Measurements from ENCODE around the gene DRC3.

DRC3 gene

DNA sequence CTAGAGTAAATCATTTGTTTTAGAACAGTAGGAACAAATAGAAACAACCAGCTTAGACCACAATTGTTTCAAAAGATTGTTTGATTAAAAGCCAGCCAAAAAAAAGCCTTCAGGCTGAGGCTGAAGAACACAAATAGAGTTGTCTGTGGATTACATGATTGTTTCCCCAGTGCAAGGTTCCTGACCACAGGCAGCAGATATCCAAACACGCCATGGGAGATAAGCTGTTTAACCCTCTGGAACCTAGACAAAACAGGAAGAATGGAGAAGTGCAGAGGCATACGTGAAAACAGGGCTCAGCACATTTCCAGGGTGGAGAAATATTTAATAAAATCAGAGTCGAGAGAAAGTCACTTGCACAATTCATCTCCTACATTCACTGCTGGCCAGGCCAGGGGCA lies 45.3 kb downstream of the DRC3 start:
- H3K27me3 ChIP-seq (ENCODE audit: control insufficient read depth in 1 of 2, insufficient read depth in 2 of 2, low read length in 2 of 2): no peaks in the 10 kb centered on the region
- no peak overlapping the region for H3K4me3 ChIP-seq (ENCODE audit: low read depth in 1 of 2, low read length in 2 of 2)
- no peaks in the 10 kb centered on the region for H3K4me1 ChIP-seq (ENCODE audit: control insufficient read depth in 1 of 2, insufficient read depth in 2 of 2, low read length in 2 of 2)
- no peak overlapping the region for H3K9ac ChIP-seq (ENCODE audit: low read depth in 1 of 2, low read length in 2 of 2)
- H3K36me3 ChIP-seq (ENCODE audit: control insufficient read depth in 1 of 2, insufficient read depth in 2 of 2, low read length in 2 of 2): peaks cover 15 to 48% of the 10 kb centered on the region in 2 donors
- no peaks in the 10 kb centered on the region for H3K9me3 ChIP-seq (ENCODE audit: control insufficient read depth in 1 of 2, low read length in 2 of 2)
- no peak overlapping the region for H3K27ac ChIP-seq (ENCODE audit: low read depth, low read length)

- H3K4me3 ChIP-seq (ENCODE audit: low read depth in 1 of 2, low read length in 2 of 2): no peak overlapping the region
- H3K9me3 ChIP-seq (ENCODE audit: control insufficient read depth in 1 of 2, low read length in 2 of 2): no peaks in the 10 kb centered on the region
- no peaks in the 10 kb centered on the region for H3K27me3 ChIP-seq (ENCODE audit: control insufficient read depth in 1 of 2, insufficient read depth in 2 of 2, low read length in 2 of 2)
- H3K27ac ChIP-seq (ENCODE audit: low read depth, low read length): no peak overlapping the region
- no peak overlapping the region for H3K9ac ChIP-seq (ENCODE audit: low read depth in 1 of 2, low read length in 2 of 2)
- H3K36me3 ChIP-seq (ENCODE audit: control insufficient read depth in 1 of 2, insufficient read depth in 2 of 2, low read length in 2 of 2): peaks cover 15 to 48% of the 10 kb centered on the region in 2 donors
- H3K4me1 ChIP-seq (ENCODE audit: control insufficient read depth in 1 of 2, insufficient read depth in 2 of 2, low read length in 2 of 2): no peaks in the 10 kb centered on the region
These were observed 45.8 kb downstream of the DRC3 start for GRCh38 chr17:18018411-18018921.

GRCh38 chr17:18019838-18020154 lies 47.1 kb downstream of the DRC3 start:
- Histone ChIP-seq H3K9me3 (ENCODE audit: control insufficient read depth in 1 of 2, low read length in 2 of 2) (no peaks in the 10 kb centered on the region), H3K27ac (ENCODE audit: low read depth, low read length) (no peak overlapping the region)

DNA sequence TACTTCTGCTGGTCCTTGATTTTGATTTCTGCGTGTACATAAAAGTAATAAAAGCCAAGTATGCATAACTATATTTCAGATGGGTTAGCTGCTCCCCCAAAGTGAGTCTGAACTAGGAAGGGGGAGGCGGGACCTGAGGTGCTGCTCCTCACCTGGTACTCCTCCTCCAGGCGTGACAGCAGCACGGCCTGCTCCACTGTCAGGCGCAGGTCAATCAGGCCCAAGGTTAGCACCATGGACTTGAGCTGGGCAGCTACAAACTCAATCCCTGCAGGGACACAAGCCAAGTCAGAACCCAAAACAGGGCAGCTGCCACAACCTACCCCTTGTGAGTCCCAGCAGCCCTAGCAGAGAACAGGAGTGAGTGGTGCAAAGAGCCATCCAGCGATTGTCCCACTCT lies 48.3 kb downstream of the DRC3 start:
- Histone ChIP-seq H3K4me3 (ENCODE audit: low read depth in 1 of 2, low read length in 2 of 2) (no peak overlapping the region), H3K27ac (ENCODE audit: low read depth, low read length) (no peak overlapping the region), H3K27me3 (ENCODE audit: control insufficient read depth in 1 of 2, insufficient read depth in 2 of 2, low read length in 2 of 2) (no peaks in the 10 kb centered on the region), H3K9ac (ENCODE audit: low read depth in 1 of 2, low read length in 2 of 2) (no peak overlapping the region), H3K36me3 (ENCODE audit: control insufficient read depth in 1 of 2, insufficient read depth in 2 of 2, low read length in 2 of 2) (peaks cover 16 to 52% of the 10 kb centered on the region in 2 donors), H3K4me1 (ENCODE audit: control insufficient read depth in 1 of 2, insufficient read depth in 2 of 2, low read length in 2 of 2) (no peaks in the 10 kb centered on the region), H3K9me3 (ENCODE audit: control insufficient read depth in 1 of 2, low read length in 2 of 2) (no peaks in the 10 kb centered on the region)

More at GRCh38 chr17:18019838-18020154, 47.1 kb downstream of the DRC3 start:
- Histone ChIP-seq H3K36me3 (ENCODE audit: control insufficient read depth in 1 of 2, insufficient read depth in 2 of 2, low read length in 2 of 2) (peaks cover 15 to 53% of the 10 kb centered on the region in 2 donors), H3K4me1 (ENCODE audit: control insufficient read depth in 1 of 2, insufficient read depth in 2 of 2, low read length in 2 of 2) (no peaks in the 10 kb centered on the region), H3K4me3 (ENCODE audit: low read depth in 1 of 2, low read length in 2 of 2) (no peak overlapping the region), H3K27me3 (ENCODE audit: control insufficient read depth in 1 of 2, insufficient read depth in 2 of 2, low read length in 2 of 2) (no peaks in the 10 kb centered on the region), H3K9ac (ENCODE audit: low read depth in 1 of 2, low read length in 2 of 2) (no peak overlapping the region)

DNA sequence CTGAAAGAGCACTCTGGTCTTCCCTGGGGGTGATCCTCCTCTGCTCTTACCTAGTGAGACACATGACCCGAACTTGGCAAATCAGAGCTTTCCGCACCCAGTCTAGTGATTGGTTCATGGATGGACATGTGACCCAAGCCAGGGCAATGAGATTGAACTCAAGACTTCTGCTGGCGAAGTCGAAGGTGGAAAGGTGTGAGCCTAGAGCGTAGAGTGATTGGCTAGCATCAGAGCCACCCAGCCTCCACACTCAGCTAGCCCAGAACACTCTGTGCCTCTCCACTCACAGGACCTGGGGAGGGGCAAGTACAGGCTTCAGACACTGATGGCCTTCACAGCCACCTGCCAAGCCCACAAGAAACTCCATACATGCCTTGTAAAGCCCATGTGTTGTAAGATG lies 48.7 kb downstream of the DRC3 start:
- no peaks in the 10 kb centered on the region for H3K27me3 ChIP-seq (ENCODE audit: control insufficient read depth in 1 of 2, insufficient read depth in 2 of 2, low read length in 2 of 2)
- no peaks in the 10 kb centered on the region for H3K9me3 ChIP-seq (ENCODE audit: control insufficient read depth in 1 of 2, low read length in 2 of 2)
- no peak overlapping the region for H3K4me3 ChIP-seq (ENCODE audit: low read depth in 1 of 2, low read length in 2 of 2)
- peaks cover 20 to 55% of the 10 kb centered on the region in 2 donors for H3K36me3 ChIP-seq (ENCODE audit: control insufficient read depth in 1 of 2, insufficient read depth in 2 of 2, low read length in 2 of 2)
- H3K9ac ChIP-seq (ENCODE audit: low read depth in 1 of 2, low read length in 2 of 2): no peak overlapping the region
- no peak overlapping the region for H3K27ac ChIP-seq (ENCODE audit: low read depth, low read length)
- H3K4me1 ChIP-seq (ENCODE audit: control insufficient read depth in 1 of 2, insufficient read depth in 2 of 2, low read length in 2 of 2): no peaks in the 10 kb centered on the region

DNA sequence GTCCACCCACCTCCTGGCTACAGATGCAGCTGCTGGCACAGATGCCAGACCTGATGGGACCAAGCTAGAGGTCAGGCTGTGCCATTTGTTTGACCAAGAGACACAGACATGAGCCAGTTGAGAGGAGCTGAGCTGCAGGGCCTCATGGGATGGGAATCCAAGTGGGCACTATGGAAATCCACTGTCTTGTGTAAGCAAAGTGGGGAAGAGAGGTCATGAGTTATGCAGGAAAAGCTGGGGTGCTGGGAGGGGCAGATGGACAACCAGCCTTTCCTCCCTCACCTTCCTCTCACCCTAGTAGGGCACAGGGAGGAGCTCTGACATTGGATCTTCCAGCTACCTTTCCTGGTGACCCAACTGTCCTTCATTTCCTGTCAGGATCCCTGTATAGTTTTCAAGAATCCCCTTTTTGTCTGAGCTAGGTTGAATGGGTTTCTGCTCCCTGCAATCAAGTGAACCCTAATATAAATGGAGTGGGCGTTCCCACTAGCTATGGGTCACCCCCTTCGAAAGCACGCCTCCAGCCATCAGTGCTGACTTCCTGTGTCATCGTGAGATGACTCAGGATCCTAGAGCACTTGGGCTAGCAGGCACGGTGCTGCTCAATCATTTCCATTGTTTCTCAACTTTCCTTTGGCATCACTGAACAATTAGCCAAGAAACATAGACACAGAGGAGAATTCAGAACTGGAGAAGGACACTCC lies 52.7 kb downstream of the DRC3 start:
- Histone ChIP-seq H3K4me3 (ENCODE audit: low read depth in 1 of 2, low read length in 2 of 2) (no peak overlapping the region), H3K36me3 (ENCODE audit: control insufficient read depth in 1 of 2, insufficient read depth in 2 of 2, low read length in 2 of 2) (peaks cover 15 to 48% of the 10 kb centered on the region in 2 donors), H3K27ac (ENCODE audit: low read depth, low read length) (no peak overlapping the region), H3K9me3 (ENCODE audit: control insufficient read depth in 1 of 2, low read length in 2 of 2) (no peaks in the 10 kb centered on the region), H3K9ac (ENCODE audit: low read depth in 1 of 2, low read length in 2 of 2) (no peak overlapping the region), H3K4me1 (ENCODE audit: control insufficient read depth in 1 of 2, insufficient read depth in 2 of 2, low read length in 2 of 2) (no peaks in the 10 kb centered on the region), H3K27me3 (ENCODE audit: control insufficient read depth in 1 of 2, insufficient read depth in 2 of 2, low read length in 2 of 2) (no peaks in the 10 kb centered on the region)

DNA sequence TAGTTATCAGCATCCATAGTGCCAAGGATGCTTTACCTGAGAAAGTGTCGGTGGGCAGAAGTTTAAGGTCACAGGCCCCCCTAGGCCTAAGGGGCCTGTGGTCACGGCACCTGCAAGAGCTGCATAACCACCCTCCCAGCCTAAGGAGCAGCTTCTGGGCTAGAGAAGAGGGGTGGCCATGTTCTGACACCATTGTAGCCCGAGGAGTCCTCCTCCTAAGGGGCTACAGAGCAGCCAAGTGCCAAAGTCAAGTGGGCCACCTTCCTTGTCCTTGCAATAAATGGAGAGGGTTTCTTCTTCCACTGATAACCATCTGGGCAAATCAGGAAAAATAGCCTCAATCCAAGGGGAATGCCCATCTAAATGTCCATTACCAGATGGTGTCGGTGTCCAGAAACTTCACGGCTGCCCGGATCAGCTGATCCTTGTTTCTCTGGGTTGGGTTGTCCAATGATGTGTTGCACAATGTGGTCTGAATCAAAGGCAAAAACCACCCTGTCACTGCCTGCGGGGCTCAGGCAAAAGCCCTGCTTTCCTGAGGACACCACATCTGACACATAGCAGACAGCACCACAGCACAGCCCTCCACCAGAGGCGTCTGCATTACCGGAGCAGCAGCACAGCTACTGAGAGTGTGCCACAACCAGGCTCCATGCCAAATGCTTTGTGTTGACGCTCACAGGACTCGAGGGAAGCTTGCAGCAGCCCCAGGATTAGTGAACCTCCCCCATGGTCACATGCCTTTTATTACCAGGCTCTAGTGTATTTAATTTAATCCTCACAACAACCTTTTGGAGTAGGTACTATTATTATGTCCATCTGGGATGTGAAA lies 53.5 kb downstream of the DRC3 start:
- Histone ChIP-seq H3K9ac (ENCODE audit: low read depth in 1 of 2, low read length in 2 of 2) (no peak overlapping the region), H3K36me3 (ENCODE audit: control insufficient read depth in 1 of 2, insufficient read depth in 2 of 2, low read length in 2 of 2) (peaks cover 14 to 47% of the 10 kb centered on the region in 2 donors)

DNA sequence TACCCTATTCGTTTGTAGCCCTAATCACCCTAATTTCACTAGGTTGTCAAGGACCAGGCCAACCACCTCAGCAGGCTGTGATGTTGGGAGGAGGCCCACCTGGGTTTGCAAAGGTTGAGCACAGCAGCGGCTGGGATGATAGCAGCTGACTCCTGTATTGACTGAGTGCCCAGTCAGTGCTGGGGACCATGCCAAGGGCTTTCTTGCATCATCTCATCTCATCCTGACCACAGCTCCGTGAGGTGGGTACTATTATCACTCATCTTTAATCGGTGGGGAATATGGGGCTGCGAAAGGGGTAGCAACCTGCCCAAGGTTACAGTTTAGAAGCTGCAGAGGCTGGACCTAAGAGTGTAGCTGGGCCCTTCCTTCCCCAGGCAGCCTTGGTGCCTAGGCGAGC lies 54.6 kb downstream of the DRC3 start:
- Histone ChIP-seq H3K9ac (ENCODE audit: low read depth in 1 of 2, low read length in 2 of 2) (no peak overlapping the region), H3K4me3 (ENCODE audit: low read depth in 1 of 2, low read length in 2 of 2) (no peak overlapping the region), H3K9me3 (ENCODE audit: control insufficient read depth in 1 of 2, low read length in 2 of 2) (no peaks in the 10 kb centered on the region), H3K27ac (ENCODE audit: low read depth, low read length) (no peak overlapping the region), H3K4me1 (ENCODE audit: control insufficient read depth in 1 of 2, insufficient read depth in 2 of 2, low read length in 2 of 2) (no peaks in the 10 kb centered on the region), H3K27me3 (ENCODE audit: control insufficient read depth in 1 of 2, insufficient read depth in 2 of 2, low read length in 2 of 2) (no peaks in the 10 kb centered on the region), H3K36me3 (ENCODE audit: control insufficient read depth in 1 of 2, insufficient read depth in 2 of 2, low read length in 2 of 2) (peaks cover 6 to 37% of the 10 kb centered on the region in 2 donors)

More for the DNA sequence above, 53.5 kb downstream of the DRC3 start:
- Histone ChIP-seq H3K9me3 (ENCODE audit: control insufficient read depth in 1 of 2, low read length in 2 of 2) (no peaks in the 10 kb centered on the region), H3K4me1 (ENCODE audit: control insufficient read depth in 1 of 2, insufficient read depth in 2 of 2, low read length in 2 of 2) (no peaks in the 10 kb centered on the region), H3K27ac (ENCODE audit: low read depth, low read length) (no peak overlapping the region), H3K4me3 (ENCODE audit: low read depth in 1 of 2, low read length in 2 of 2) (no peak overlapping the region), H3K27me3 (ENCODE audit: control insufficient read depth in 1 of 2, insufficient read depth in 2 of 2, low read length in 2 of 2) (no peaks in the 10 kb centered on the region)

DNA sequence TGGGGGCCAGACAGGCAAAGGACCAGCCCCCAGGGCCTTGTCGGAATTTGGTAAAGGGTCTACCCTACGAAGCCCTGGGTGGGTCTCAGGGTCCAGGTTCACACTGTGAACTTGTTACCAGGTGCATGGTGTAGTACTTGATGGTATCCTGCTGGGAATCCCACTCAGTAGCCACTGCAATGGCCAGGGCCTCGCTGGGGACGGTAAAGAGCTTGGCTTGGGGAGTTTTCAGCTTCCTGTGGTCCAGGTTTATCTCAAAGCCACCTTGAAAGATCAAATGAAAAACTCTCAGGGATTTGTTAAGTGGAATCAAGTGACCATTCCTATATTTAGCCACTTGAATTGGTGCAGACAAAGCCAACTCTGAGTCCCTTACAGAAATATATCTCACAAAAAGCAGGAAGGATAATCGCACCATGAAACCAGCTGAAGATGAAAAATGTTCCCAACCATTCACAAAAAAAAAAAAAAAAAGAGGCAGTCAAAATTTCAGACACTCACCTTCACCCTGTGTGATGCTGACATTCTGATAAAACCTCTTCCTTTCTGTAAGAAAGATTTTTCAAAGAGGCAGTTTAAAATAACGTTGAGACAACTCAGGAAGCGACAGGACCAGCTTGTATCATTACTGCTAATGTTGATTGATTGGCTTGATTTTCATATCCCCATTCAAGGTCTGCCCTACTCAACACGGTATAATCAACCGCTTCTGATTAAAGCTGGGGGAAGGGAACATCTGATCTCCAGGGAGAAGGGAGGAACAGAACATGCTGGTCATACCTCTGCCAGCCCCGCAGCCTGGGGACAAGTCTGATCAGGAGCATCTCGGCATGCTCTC lies 55.7 kb downstream of the DRC3 start:
- H3K27ac ChIP-seq (ENCODE audit: low read depth, low read length): no peak overlapping the region
- H3K9ac ChIP-seq (ENCODE audit: low read depth in 1 of 2, low read length in 2 of 2): no peak overlapping the region
- H3K27me3 ChIP-seq (ENCODE audit: control insufficient read depth in 1 of 2, insufficient read depth in 2 of 2, low read length in 2 of 2): no peaks in the 10 kb centered on the region
- H3K9me3 ChIP-seq (ENCODE audit: control insufficient read depth in 1 of 2, low read length in 2 of 2): no peaks in the 10 kb centered on the region
- H3K4me3 ChIP-seq (ENCODE audit: low read depth in 1 of 2, low read length in 2 of 2): no peak overlapping the region
- peaks cover 0 to 2% of the 10 kb centered on the region in 2 donors for H3K4me1 ChIP-seq (ENCODE audit: control insufficient read depth in 1 of 2, insufficient read depth in 2 of 2, low read length in 2 of 2)
- peaks cover 6 to 37% of the 10 kb centered on the region in 2 donors for H3K36me3 ChIP-seq (ENCODE audit: control insufficient read depth in 1 of 2, insufficient read depth in 2 of 2, low read length in 2 of 2)

Measured in duodenal mucosa (tissue), 2 donors.